GM23248 (cell line): ENCODE results near the gene AKAP13. TPM values are rescaled to one million over a fixed set of nuclear protein-coding genes. Genes with fewer than 3 reads are reported as not detected.

Experiments used
- DNase-seq: peaks from one replicate; pipeline ENCODE4 v3.0.0-alpha.2; 2015
- H2AFZ ChIP-seq: fragments of 200-600 bp; sonication (generic); 2 replicates; pipeline ENCODE4 v1.6.1; 2016; ENCODE audit warnings: antibody characterized with exemption
- H3F3A ChIP-seq: fragments of 200-600 bp; sonication (generic); 2 replicates; pipeline ENCODE4 v1.6.1; 2016; ENCODE audit warnings: mild to moderate bottlenecking, antibody characterized with exemption, mixed run types; ENCODE audit not compliant: insufficient read depth
- H3K27ac ChIP-seq: fragments of 200-600 bp; sonication (generic); 2 replicates; pipeline ENCODE4 v1.5.1; 2016; ENCODE audit warnings: mild to moderate bottlenecking
- H3K27me3 ChIP-seq: fragments of 200-600 bp; sonication (generic); replicated peaks from 2 replicates; pipeline ENCODE4 v1.6.1; 2016; ENCODE audit warnings: mild to moderate bottlenecking; ENCODE audit not compliant: insufficient read depth
- H3K36me3 ChIP-seq: fragments of 200-600 bp; sonication (generic); 2 replicates; pipeline ENCODE4 v1.6.1; 2016; ENCODE audit warnings: low read depth, mild to moderate bottlenecking
- H3K4me1 ChIP-seq: fragments of 200-600 bp; sonication (generic); 2 replicates; pipeline ENCODE4 v1.6.1; 2016; ENCODE audit warnings: mild to moderate bottlenecking; ENCODE audit not compliant: insufficient read depth
- H3K4me2 ChIP-seq: fragments of 200-600 bp; sonication (generic); one replicate; pipeline ENCODE4 v1.6.1; 2016; ENCODE audit warnings: mild to moderate bottlenecking; ENCODE audit not compliant: unreplicated experiment
- H3K4me3 ChIP-seq: fragments of 200-600 bp; sonication (generic); 2 replicates; pipeline ENCODE4 v1.5.1; 2016; ENCODE audit warnings: mild to moderate bottlenecking
- H3K79me2 ChIP-seq: fragments of 200-600 bp; sonication (generic); 2 replicates; pipeline ENCODE4 v1.6.1; 2016; ENCODE audit warnings: mild to moderate bottlenecking; ENCODE audit not compliant: insufficient read depth
- H3K9ac ChIP-seq: fragments of 200-600 bp; sonication (generic); 2 replicates; pipeline ENCODE4 v1.6.1; 2016; ENCODE audit warnings: mild to moderate bottlenecking
- H3K9me2 ChIP-seq: fragments of 200-600 bp; sonication (generic); 2 replicates; pipeline ENCODE4 v1.6.1; 2016; ENCODE audit warnings: mixed run types, mild to moderate bottlenecking, moderate library complexity; ENCODE audit not compliant: insufficient read depth
- H3K9me3 ChIP-seq: fragments of 200-600 bp; sonication (generic); one replicate; pipeline ENCODE4 v1.6.1; 2017; ENCODE audit warnings: low read depth
- H4K20me1 ChIP-seq: fragments of 200-600 bp; sonication (generic); 2 replicates; pipeline ENCODE4 v1.6.0; 2016; ENCODE audit not compliant: insufficient read depth
- EZH2 ChIP-seq: fragments of 200-600 bp; sonication (generic); IDR thresholded peaks from 2 replicates; pipeline ENCODE4 v1.6.1; 2018; ENCODE audit warnings: antibody characterized with exemption, mild to moderate bottlenecking; ENCODE audit not compliant: insufficient read depth, poor library complexity, severe bottlenecking
- EZH2phosphoT487 ChIP-seq: fragments of 200-600 bp; sonication (generic); IDR thresholded peaks from 2 replicates; pipeline ENCODE4 v1.6.1; 2018; ENCODE audit warnings: antibody characterized with exemption, moderate library complexity, mild to moderate bottlenecking, low read depth; ENCODE audit not compliant: insufficient read depth
- WGBS, 2 experiments: methylation state at CpG; one replicate each; pipeline ENCODE4 v1.1.6; 2015 to 2017; ENCODE audit warnings: low lambda C conversion rate in 2 of 2, low coverage in 1 of 2; ENCODE audit errors: missing lambda C conversion rate in 2 of 2; 5-methylcytosine and 5-hydroxymethylcytosine counted together
- in situ Hi-C: fragments of 300-500 bp; cut with MboI; formaldehyde crosslinking; loops from 2 replicates; pipeline ENCODE4 v1.15.0; 2020
- polyA plus RNA-seq: library from polyadenylated mRNA; unstranded; fragments of >200 nt; fragmentation: Nextera tagmentation; extraction: Ambion mirVana; gene quantifications from 2 replicates; pipeline ENCODE4 v1.2.1, GENCODE V29; 2016
- total RNA-seq: library from RNA; depleted of rRNA; stranded (reverse); fragments of >200 nt; shearing (Covaris generic); gene quantifications from 2 replicates; pipeline ENCODE4 v1.2.3, GENCODE V29; 2014

AKAP13 gene
- total and polyA plus RNA-seq, 2 experiments from 2014 or later = 26.5 to 27.7 TPM

- Histone ChIP-seq H3K27me3 (no peaks in the 10 kb centered on the region), H3K4me3 (no peak overlapping the region), H3K4me2 (no peak overlapping the region), H3K9me3 (no peaks in the 10 kb centered on the region), H3K79me2 (peaks cover 98% of the 10 kb centered on the region), H3K36me3 (no peaks in the 10 kb centered on the region), H3K4me1 (peaks cover 55% of the 10 kb centered on the region), H3K9ac (no peak overlapping the region), H4K20me1 (0 out of 2 replicates have a peak, but pooled peaks cover 3% of the 10 kb centered on the region), H3F3A (peaks cover 19% of the 10 kb centered on the region), H3K27ac (no peak overlapping the region), H3K9me2 (no peaks in the 10 kb centered on the region), H2AFZ (no peak overlapping the region)
- in situ Hi-C loops = loop anchor here (10.0 kb wide), 1 partner anchor 141 kb away; no protein-coding TSS in a partner anchor
- 90 to 91% methylated on average over 1 of the region's 1 CpG for WGBS, 2 experiments
- TF ChIP-seq EZH2phosphoT487 = no peak
- TF ChIP-seq EZH2 = no peak
- peak; percentile 17 for DNase-seq
Observed at GRCh38 chr15:85475317-85475701, 94.9 kb downstream of the AKAP13 start.

DNA sequence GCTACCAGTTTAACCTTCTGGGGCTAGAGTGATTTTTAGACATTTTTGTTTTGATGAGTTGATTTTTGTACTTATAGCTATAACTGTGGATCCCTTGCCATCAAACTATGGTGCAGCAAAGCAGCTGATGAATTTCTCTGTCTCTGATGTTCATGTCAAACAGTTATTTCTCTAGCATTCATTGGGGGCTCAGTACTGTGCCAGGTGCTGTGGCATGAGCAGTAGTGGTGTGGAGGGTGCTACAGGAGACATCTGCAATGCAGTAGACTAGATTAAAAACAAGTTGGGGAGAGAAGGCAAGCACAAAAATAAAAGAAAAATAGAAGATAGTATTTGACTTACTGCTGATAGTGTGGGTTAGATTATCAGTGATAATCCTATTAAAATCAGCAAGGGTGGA lies 95.3 kb downstream of the AKAP13 start:
- H3F3A ChIP-seq = peaks cover 20% of the 10 kb centered on the region
- in situ Hi-C loops = loop anchor here (10.0 kb wide), 1 partner anchor 141 kb away; no protein-coding TSS in a partner anchor
- H4K20me1 ChIP-seq = 0 out of 2 replicates have a peak, but pooled peaks cover 3% of the 10 kb centered on the region

GRCh38 chr15:85477061-85477460 lies 96.7 kb downstream of the AKAP13 start:
- H3K27ac ChIP-seq = no peak overlapping the region
- peaks cover 98% of the 10 kb centered on the region for H3K79me2 ChIP-seq
- peaks cover 20% of the 10 kb centered on the region for H3F3A ChIP-seq
- WGBS, 2 experiments = 91 to 100% methylated on average over 2 of the region's 2 CpGs
- H3K4me1 ChIP-seq = peaks cover 68% of the 10 kb centered on the region
- H3K36me3 ChIP-seq = no peaks in the 10 kb centered on the region
- H3K9ac ChIP-seq = no peak overlapping the region
- TF ChIP-seq EZH2 = no peak
- TF ChIP-seq EZH2phosphoT487 = no peak
- H4K20me1 ChIP-seq = 0 out of 2 replicates have a peak, but pooled peaks cover 3% of the 10 kb centered on the region
- in situ Hi-C loops = loop anchor here (10.0 kb wide), 1 partner anchor 142 kb away; no protein-coding TSS in a partner anchor
- no peak overlapping the region for H2AFZ ChIP-seq
- H3K9me2 ChIP-seq = no peaks in the 10 kb centered on the region
- no peaks in the 10 kb centered on the region for H3K27me3 ChIP-seq
- H3K9me3 ChIP-seq = no peaks in the 10 kb centered on the region
- H3K4me2 ChIP-seq = no peak overlapping the region
- H3K4me3 ChIP-seq = no peak overlapping the region
- DNase-seq = peak; percentile 17

More for the DNA sequence above, 95.3 kb downstream of the AKAP13 start:
- no peak for TF ChIP-seq EZH2
- TF ChIP-seq EZH2phosphoT487 = no peak
- no peaks in the 10 kb centered on the region for H3K36me3 ChIP-seq
- no peak for DNase-seq
- H3K79me2 ChIP-seq = peaks cover 98% of the 10 kb centered on the region
- no peak overlapping the region for H3K4me2 ChIP-seq
- no peaks in the 10 kb centered on the region for H3K27me3 ChIP-seq
- H3K4me3 ChIP-seq = no peak overlapping the region
- H2AFZ ChIP-seq = no peak overlapping the region
- H3K27ac ChIP-seq = no peak overlapping the region
- no peaks in the 10 kb centered on the region for H3K9me2 ChIP-seq
- H3K4me1 ChIP-seq = peaks cover 55% of the 10 kb centered on the region
- no peaks in the 10 kb centered on the region for H3K9me3 ChIP-seq
- H3K9ac ChIP-seq = no peak overlapping the region

GRCh38 chr15:85477730-85478129 lies 97.3 kb downstream of the AKAP13 start:
- 55 to 60% methylated on average over 4 of the region's 4 CpGs for WGBS, 2 experiments
- peaks cover 20% of the 10 kb centered on the region for H3F3A ChIP-seq
- H3K9me3 ChIP-seq = no peaks in the 10 kb centered on the region
- no peaks in the 10 kb centered on the region for H3K36me3 ChIP-seq
- DNase-seq = peak; percentile 64
- TF ChIP-seq EZH2 (no peak), EZH2phosphoT487 (no peak)
- H3K27ac ChIP-seq = no peak overlapping the region
- no peak overlapping the region for H2AFZ ChIP-seq
- H3K4me2 ChIP-seq = no peak overlapping the region
- H3K9me2 ChIP-seq = no peaks in the 10 kb centered on the region
- H3K27me3 ChIP-seq = no peaks in the 10 kb centered on the region
- no peaks in the 10 kb centered on the region for H4K20me1 ChIP-seq
- H3K79me2 ChIP-seq = peaks cover 98% of the 10 kb centered on the region
- peaks cover 74% of the 10 kb centered on the region for H3K4me1 ChIP-seq
- H3K9ac ChIP-seq = no peak overlapping the region
- no peak overlapping the region for H3K4me3 ChIP-seq
- in situ Hi-C loops = loop anchor here (10.0 kb wide), 1 partner anchor 143 kb away; no protein-coding TSS in a partner anchor

- peaks cover 90% of the 10 kb centered on the region for H3K79me2 ChIP-seq
- H3F3A ChIP-seq = peaks cover 22% of the 10 kb centered on the region
- H3K9ac ChIP-seq = peak overlapping the region; percentile 22; the same call in 1 of the 2 replicates
- no peaks in the 10 kb centered on the region for H3K9me2 ChIP-seq
- 33 to 42% methylated on average over 4 of the region's 4 CpGs for WGBS, 2 experiments
- DNase-seq = peak; percentile 69
- H3K27ac ChIP-seq = peak overlapping the region; percentile 45
- H3K9me3 ChIP-seq = no peaks in the 10 kb centered on the region
- H3K27me3 ChIP-seq = no peaks in the 10 kb centered on the region
- TF ChIP-seq EZH2 = no peak
- no peak for TF ChIP-seq EZH2phosphoT487
- no peaks in the 10 kb centered on the region for H4K20me1 ChIP-seq
- peak overlapping the region; percentile 41 for H3K4me2 ChIP-seq
- no peak overlapping the region for H3K4me3 ChIP-seq
- peaks cover 62% of the 10 kb centered on the region for H3K4me1 ChIP-seq
- in situ Hi-C loops = loop anchor here (10.0 kb wide), 1 partner anchor 144 kb away; no protein-coding TSS in a partner anchor
- H2AFZ ChIP-seq = no peak overlapping the region
- no peaks in the 10 kb centered on the region for H3K36me3 ChIP-seq
Observed at GRCh38 chr15:85479071-85479647, 98.8 kb downstream of the AKAP13 start.
